ENCODE measurements around the gene LRR1.

DNA sequence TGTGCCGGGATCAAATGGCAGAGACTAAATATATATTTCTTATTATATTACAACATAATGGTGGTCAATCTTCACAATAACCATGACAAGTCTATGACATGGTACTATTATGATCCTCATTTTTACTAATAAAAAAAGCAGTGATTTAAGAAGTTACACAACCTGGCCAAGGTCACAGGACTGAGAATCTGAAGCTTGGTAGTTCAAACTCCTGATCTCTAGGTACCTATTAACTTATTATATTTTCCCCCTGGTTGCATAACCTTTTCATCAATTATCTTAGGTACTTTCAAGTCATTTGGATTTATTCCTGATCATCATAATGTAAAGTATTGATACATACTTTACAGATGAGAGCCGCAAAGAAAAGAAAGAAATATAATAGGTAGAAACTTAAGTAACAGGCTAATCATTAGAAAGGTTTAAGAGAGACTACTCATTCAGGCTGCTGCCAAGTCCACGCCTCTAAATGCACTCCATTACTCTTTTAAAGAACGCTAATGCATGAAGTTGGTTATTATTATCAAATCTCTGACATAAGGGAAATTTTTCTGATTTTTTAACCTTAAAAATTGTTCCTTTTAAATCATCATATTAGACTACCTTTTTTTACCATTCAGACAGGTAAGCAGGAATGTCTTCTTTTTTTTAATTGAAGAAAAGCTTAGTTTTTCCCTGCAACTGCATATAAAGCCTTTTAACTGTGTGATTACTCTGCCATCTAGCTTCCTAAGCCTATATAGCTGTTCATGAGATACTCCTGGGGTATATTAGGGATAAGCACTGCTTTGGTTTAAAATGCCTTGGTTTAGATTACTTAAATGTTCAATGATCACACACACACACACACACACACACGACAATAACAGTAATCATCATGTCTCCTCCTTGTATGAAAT is 48.2 kb upstream of the LRR1 start:
- TF ChIP-seq POLR2AphosphoS5 (IDR thresholded peaks at IDR 0.05; ENCODE audit: low read depth, low read length) (no peak), POLR2A (IDR thresholded peaks at IDR 0.05; ENCODE audit: low read depth, low read length) (no peak)
